Stomach (tissue), 9 donors: Measurements from ENCODE around the gene PON3. TPM values are rescaled to one million over a fixed set of nuclear protein-coding genes. Genes with fewer than 3 reads are reported as not detected.

Experiments
- DNase-seq, 2 donors: peaks; one replicate each; pipeline versions ENCODE4 v3.0.0 to v3.0.0-alpha.2; 2013 to 2019
- H3K27ac ChIP-seq, 5 donors: fragments of 200-600 bp in 4 of 5; sonication (generic) in 4 of 5; one replicate each; pipeline ENCODE4 v1.5.1; 2013 to 2019; ENCODE audit warnings: mild to moderate bottlenecking in 1 of 5, moderate library complexity in 1 of 5
- H3K27me3 ChIP-seq, 3 donors: fragments of 200-600 bp; sonication (generic); one replicate each; pipeline ENCODE4 v1.5.1; 2017 to 2019; ENCODE audit warnings: mixed run types in 1 of 3
- H3K36me3 ChIP-seq, 4 donors: fragments of 200-600 bp; sonication (generic); 1 replicate in 3 of 4; 2 replicates in 1 of 4; pipeline ENCODE4 v1.5.1; 2016 to 2019
- H3K4me1 ChIP-seq, 4 donors: fragments of 200-600 bp; sonication (generic); one replicate each; pipeline ENCODE4 v1.5.1; 2016 to 2019
- H3K4me3 ChIP-seq, 4 donors: fragments of 200-600 bp; sonication (generic) in 3 of 4; one replicate each; pipeline ENCODE4 v1.5.1; 2016 to 2019; ENCODE audit warnings: mild to moderate bottlenecking in 1 of 4
- H3K9me3 ChIP-seq, 4 donors: fragments of 200-600 bp; sonication (generic); one replicate each; pipeline ENCODE4 v1.5.1; 2016 to 2019
- CTCF ChIP-seq, 7 experiments: fragments of 450-650 bp in 4 of 7; fragments of 200-600 bp in 3 of 7; sonication (generic) in 3 of 7; IDR thresholded peaks; one replicate each; pipeline ENCODE4 v1.5.1; 2016 to 2019; ENCODE audit warnings: antibody characterized with exemption in 7 of 7, control low read depth in 2 of 7, mild to moderate bottlenecking in 1 of 7
- EP300 ChIP-seq: sonication (generic); formaldehyde crosslinking; IDR thresholded peaks from one replicate; pipeline ENCODE4 v1.6.1; 2017; ENCODE audit warnings: antibody characterized with exemption
- POLR2A ChIP-seq, 4 donors: fragments of 450-650 bp; IDR thresholded peaks; one replicate each; pipeline ENCODE4 v1.6.1; 2016; ENCODE audit warnings: antibody characterized with exemption in 4 of 4, control low read depth in 2 of 4, mild to moderate bottlenecking in 1 of 4, moderate library complexity in 1 of 4
- POLR2AphosphoS5 ChIP-seq, 3 donors: sonication (generic); formaldehyde crosslinking; IDR thresholded peaks; one replicate each; pipeline ENCODE4 v1.6.1; 2016; ENCODE audit warnings: antibody characterized with exemption in 3 of 3
- WGBS, 5 donors: extraction: QIAGEN DNeasy Blood & Tissue Kit in 3 of 5; methylation state at CpG; one replicate each; pipeline versions ENCODE4 v1.1.5 to v1.1.7; 2013 to 2018; 5-methylcytosine and 5-hydroxymethylcytosine counted together
- intact Hi-C: fragments of 100-400 bp; cut with DNase I; formaldehyde crosslinking; loops from one replicate; pipeline ENCODE4 v1.15.1; 2023; ENCODE audit warnings: low total_unique reads
- polyA plus RNA-seq, 3 donors: library from polyadenylated mRNA; stranded (reverse); fragments of 200-250 nt; gene quantifications; one replicate each; pipeline ENCODE4 v1.2.3, GENCODE V29; 2013
- total RNA-seq, 5 donors: library from RNA; depleted of rRNA; stranded (reverse); fragments of >200 nt; gene quantifications; one replicate each; pipeline versions ENCODE4 v1.1.0 to v1.2.3, GENCODE V29; 2014 to 2016
- donor health status: healthy with polysubstance abuse.
- donor health status: Bipolar disorder and iron deficiency.
- donor health status: healthy.

PON3 gene
- total and polyA plus RNA-seq, 8 donors: 1.2 to 9.4 (median 3.9) TPM; not detected in 2

GRCh38 chr7:95375591-95376257 is 20.5 kb downstream of the PON3 start:
- Histone ChIP-seq H3K4me3 (no peak overlapping the region), H3K27ac (no peak overlapping the region), H3K4me1 (no peaks in the 10 kb centered on the region), H3K36me3 (no peaks in the 10 kb centered on the region), H3K27me3 (no peaks in the 10 kb centered on the region), H3K9me3 (peaks cover 0 to 9% (median 7%) of the 10 kb centered on the region in 4 donors)
- intact Hi-C loops: no loop called here
- TF ChIP-seq POLR2AphosphoS5 (IDR thresholded peaks at IDR 0.05): no peak
- no peak for TF ChIP-seq POLR2A (IDR thresholded peaks at IDR 0.05)
- no peak for TF ChIP-seq EP300
- TF ChIP-seq CTCF (IDR thresholded peaks at IDR 0.05): no peak
- WGBS, 5 donors: 83 to 87% (median 86%) methylated on average over 2 of the region's 2 CpGs
- DNase-seq: no peak

- Histone ChIP-seq H3K36me3 (no peaks in the 10 kb centered on the region), H3K4me1 (no peaks in the 10 kb centered on the region), H3K9me3 (no peaks in the 10 kb centered on the region), H3K27me3 (no peaks in the 10 kb centered on the region), H3K27ac (no peak overlapping the region), H3K4me3 (no peak overlapping the region)
- no peak for DNase-seq
- TF ChIP-seq CTCF (IDR thresholded peaks at IDR 0.05): no peak
- no peak for TF ChIP-seq POLR2AphosphoS5 (IDR thresholded peaks at IDR 0.05)
- TF ChIP-seq POLR2A (IDR thresholded peaks at IDR 0.05): no peak
- no peak for TF ChIP-seq EP300
- 79 to 88% (median 85%) methylated on average over 4 of the region's 4 CpGs for WGBS, 5 donors
- intact Hi-C loops: no loop called here
Observed at GRCh38 chr7:95373323-95373722, 22.9 kb downstream of the PON3 start.

- Histone ChIP-seq H3K27me3 (no peaks in the 10 kb centered on the region), H3K9me3 (no peaks in the 10 kb centered on the region), H3K4me1 (no peaks in the 10 kb centered on the region), H3K36me3 (no peaks in the 10 kb centered on the region), H3K4me3 (no peak overlapping the region), H3K27ac (no peak overlapping the region)
- WGBS, 5 donors: 75 to 82% (median 80%) methylated on average over 3 of the region's 3 CpGs
- TF ChIP-seq CTCF (IDR thresholded peaks at IDR 0.05): no peak
- TF ChIP-seq EP300: no peak
- no peak for TF ChIP-seq POLR2A (IDR thresholded peaks at IDR 0.05)
- no peak for TF ChIP-seq POLR2AphosphoS5 (IDR thresholded peaks at IDR 0.05)
- intact Hi-C loops: no loop called here
- DNase-seq: no peak
Observed at GRCh38 chr7:95368235-95368634, 27.9 kb downstream of the PON3 start.

GRCh38 chr7:95367606-95368005 is 28.6 kb downstream of the PON3 start:
- intact Hi-C loops: no loop called here
- WGBS, 5 donors: 74 to 91% (median 79%) methylated on average over 1 of the region's 1 CpG
- no peaks in the 10 kb centered on the region for H3K36me3 ChIP-seq
- no peak overlapping the region for H3K4me3 ChIP-seq
- no peaks in the 10 kb centered on the region for H3K9me3 ChIP-seq
- no peak overlapping the region for H3K27ac ChIP-seq
- H3K27me3 ChIP-seq: no peaks in the 10 kb centered on the region
- no peak for TF ChIP-seq POLR2AphosphoS5 (IDR thresholded peaks at IDR 0.05)
- TF ChIP-seq EP300: no peak
- no peak for DNase-seq
- H3K4me1 ChIP-seq: no peaks in the 10 kb centered on the region

GRCh38 chr7:95365151-95365550 is 31.0 kb downstream of the PON3 start:
- intact Hi-C loops: no loop called here
- no peak for DNase-seq
- no peaks in the 10 kb centered on the region for H3K27me3 ChIP-seq
- H3K27ac ChIP-seq: no peak overlapping the region
- H3K4me1 ChIP-seq: no peaks in the 10 kb centered on the region
- H3K4me3 ChIP-seq: no peak overlapping the region
- no peaks in the 10 kb centered on the region for H3K36me3 ChIP-seq
- no peak for TF ChIP-seq POLR2A (IDR thresholded peaks at IDR 0.05)
- TF ChIP-seq EP300: no peak
- TF ChIP-seq CTCF (IDR thresholded peaks at IDR 0.05): no peak
- TF ChIP-seq POLR2AphosphoS5 (IDR thresholded peaks at IDR 0.05): no peak
- H3K9me3 ChIP-seq: no peaks in the 10 kb centered on the region
- WGBS, 5 donors: 95 to 100% (median 100%) methylated on average over 1 of the region's 1 CpG
